MM.1S (cell line): Measurements from ENCODE around the gene MCF2L2.

Source experiments
- EZH2 ChIP-seq: fragments of 300-600 bp; sonication (generic); optimal IDR thresholded peaks from 2 replicates; pipeline ENCODE3; 2017; ENCODE audit warnings: low read depth, mild to moderate bottlenecking, antibody characterized with exemption, low read length, mixed read lengths
- TF ChIP-seq, protein P1 (sequence below): fragments of 300-600 bp; sonication (generic); IDR thresholded peaks from 2 replicates; pipeline ENCODE4 v1.5.1; 2016; ENCODE audit warnings: antibody characterized with exemption, low read length, mixed read lengths

DNA sequence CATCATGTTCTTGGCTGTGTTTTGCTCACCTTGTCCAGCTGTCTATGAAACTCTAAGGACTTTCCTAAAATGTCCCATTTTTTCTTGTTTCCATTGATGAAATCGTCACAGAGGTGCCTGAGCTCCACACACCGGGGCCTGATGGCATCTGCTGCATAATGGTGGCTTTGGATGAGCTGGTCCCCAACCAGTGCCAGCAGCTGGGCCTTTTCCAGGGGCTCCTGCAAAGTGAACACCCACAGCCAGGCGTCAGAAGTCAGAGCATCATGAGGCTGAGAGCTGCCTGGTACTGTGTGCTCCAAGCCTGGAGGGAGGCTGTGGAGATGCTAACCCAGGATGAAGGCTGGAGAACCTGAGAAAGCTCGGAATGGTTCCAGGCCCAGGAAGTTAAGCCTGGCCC lies 128.4 kb downstream of the MCF2L2 start:
- TF ChIP-seq, protein P1, sequence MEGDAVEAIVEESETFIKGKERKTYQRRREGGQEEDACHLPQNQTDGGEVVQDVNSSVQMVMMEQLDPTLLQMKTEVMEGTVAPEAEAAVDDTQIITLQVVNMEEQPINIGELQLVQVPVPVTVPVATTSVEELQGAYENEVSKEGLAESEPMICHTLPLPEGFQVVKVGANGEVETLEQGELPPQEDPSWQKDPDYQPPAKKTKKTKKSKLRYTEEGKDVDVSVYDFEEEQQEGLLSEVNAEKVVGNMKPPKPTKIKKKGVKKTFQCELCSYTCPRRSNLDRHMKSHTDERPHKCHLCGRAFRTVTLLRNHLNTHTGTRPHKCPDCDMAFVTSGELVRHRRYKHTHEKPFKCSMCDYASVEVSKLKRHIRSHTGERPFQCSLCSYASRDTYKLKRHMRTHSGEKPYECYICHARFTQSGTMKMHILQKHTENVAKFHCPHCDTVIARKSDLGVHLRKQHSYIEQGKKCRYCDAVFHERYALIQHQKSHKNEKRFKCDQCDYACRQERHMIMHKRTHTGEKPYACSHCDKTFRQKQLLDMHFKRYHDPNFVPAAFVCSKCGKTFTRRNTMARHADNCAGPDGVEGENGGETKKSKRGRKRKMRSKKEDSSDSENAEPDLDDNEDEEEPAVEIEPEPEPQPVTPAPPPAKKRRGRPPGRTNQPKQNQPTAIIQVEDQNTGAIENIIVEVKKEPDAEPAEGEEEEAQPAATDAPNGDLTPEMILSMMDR = no peak
- no peak for TF ChIP-seq EZH2
